SK-N-SH treated with all-trans-retinoic acid at 6 μM for 48 hours (cell line): ENCODE results near the gene OSGEP.

Source experiments
- ATAC-seq: fragments of 200-7000 bp; cut with Tn5 transposase; 3 replicates; pipeline ENCODE4 v1.9.1; 2020; ENCODE audit warnings: mild to moderate bottlenecking, moderate library complexity
- BACH2 ChIP-seq: fragments of 250-450 bp; sonication (Bioruptor Pico); IDR thresholded peaks from 2 replicates; pipeline ENCODE4 v1.9.0; 2021; ENCODE audit warnings: mild to moderate bottlenecking, borderline replicate concordance
- CSDC2 ChIP-seq: fragments of 250-450 bp; sonication (Bioruptor Pico); IDR thresholded peaks from 2 replicates; pipeline ENCODE4 v1.5.0; 2020; ENCODE audit warnings: mild to moderate bottlenecking, moderate library complexity
- CSRNP3 ChIP-seq: fragments of 250-450 bp; sonication (Bioruptor Pico); IDR thresholded peaks from 2 replicates; pipeline ENCODE4 v1.5.1; 2021; ENCODE audit warnings: mild to moderate bottlenecking, moderate library complexity
- ESRRG ChIP-seq: fragments of 250-450 bp; sonication (Bioruptor Pico); IDR thresholded peaks from 2 replicates; pipeline ENCODE4 v1.6.1; 2021; ENCODE audit warnings: mild to moderate bottlenecking
- GLIS3 ChIP-seq: fragments of 250-450 bp; sonication (Bioruptor Pico); IDR thresholded peaks from 2 replicates; pipeline ENCODE4 v1.5.0; 2020; ENCODE audit warnings: mild to moderate bottlenecking, moderate library complexity
- ISL1 ChIP-seq: fragments of 250-450 bp; sonication (Bioruptor Pico); IDR thresholded peaks from 2 replicates; pipeline ENCODE4 v2.1.2; 2022; ENCODE audit warnings: mild to moderate bottlenecking, moderate library complexity
- OSR1 ChIP-seq: fragments of 250-450 bp; sonication (Bioruptor Pico); IDR thresholded peaks from 2 replicates; pipeline ENCODE4 v1.8.0; 2022; ENCODE audit warnings: moderate library complexity, mild to moderate bottlenecking, inconsistent platforms
- PATZ1 ChIP-seq: fragments of 250-450 bp; sonication (Bioruptor Pico); IDR thresholded peaks from 2 replicates; pipeline ENCODE4 v1.8.0; 2020; ENCODE audit warnings: mild to moderate bottlenecking, moderate library complexity, borderline replicate concordance
- PPARA ChIP-seq: fragments of 250-450 bp; sonication (Bioruptor Pico); IDR thresholded peaks from 2 replicates; pipeline ENCODE4 v1.5.0; 2020; ENCODE audit warnings: mild to moderate bottlenecking, borderline replicate concordance
- RARB ChIP-seq: fragments of 250-450 bp; sonication (Bioruptor Pico); IDR thresholded peaks from 2 replicates; pipeline ENCODE4 v1.8.0; 2021; ENCODE audit warnings: mild to moderate bottlenecking, moderate library complexity
- SNAI2 ChIP-seq: fragments of 250-450 bp; sonication (Bioruptor Pico); IDR thresholded peaks from 2 replicates; pipeline ENCODE4 v1.5.0; 2020; ENCODE audit warnings: mild to moderate bottlenecking, moderate library complexity
- TCF4 ChIP-seq: fragments of 250-450 bp; sonication (Bioruptor Pico); IDR thresholded peaks from 2 replicates; pipeline ENCODE4 v1.8.0; 2021; ENCODE audit warnings: mild to moderate bottlenecking, moderate library complexity, borderline replicate concordance
- ZC3H10 ChIP-seq: fragments of 250-450 bp; sonication (Bioruptor Pico); IDR thresholded peaks from 2 replicates; pipeline ENCODE4 v1.5.1; 2021; ENCODE audit warnings: mild to moderate bottlenecking, moderate library complexity
- ZFP3 ChIP-seq: fragments of 250-450 bp; sonication (Bioruptor Pico); IDR thresholded peaks from 2 replicates; pipeline ENCODE4 v1.5.0; 2020; ENCODE audit warnings: mild to moderate bottlenecking, moderate library complexity
- ZFP30 ChIP-seq: fragments of 450-650 bp; formaldehyde crosslinking; IDR thresholded peaks from 2 replicates; pipeline ENCODE4 v1.5.0; 2022; ENCODE audit warnings: mild to moderate bottlenecking, moderate library complexity
- ZNF565 ChIP-seq: fragments of 450-650 bp; formaldehyde crosslinking; conservative IDR thresholded peaks from 2 replicates; pipeline ENCODE4 v1.5.0; 2020; ENCODE audit warnings: low read depth, mild to moderate bottlenecking, moderate library complexity
- ZNF70 ChIP-seq: fragments of 450-650 bp; formaldehyde crosslinking; IDR thresholded peaks from 2 replicates; pipeline ENCODE4 v1.5.0; 2020; ENCODE audit warnings: mild to moderate bottlenecking, moderate library complexity
- ZNF8 ChIP-seq: fragments of 450-650 bp; formaldehyde crosslinking; IDR thresholded peaks from 2 replicates; pipeline ENCODE4 v1.5.0; 2020; ENCODE audit warnings: mild to moderate bottlenecking, moderate library complexity
- TF ChIP-seq, protein P1 (sequence below): fragments of 250-450 bp; sonication (Bioruptor Pico); IDR thresholded peaks from 2 replicates; pipeline ENCODE4 v1.5.1; 2020; ENCODE audit warnings: low read depth, mild to moderate bottlenecking, moderate library complexity
- TF ChIP-seq, protein P2 (sequence below): fragments of 250-450 bp; sonication (Bioruptor Pico); IDR thresholded peaks from 2 replicates; pipeline ENCODE4 v1.5.0; 2020; ENCODE audit warnings: mild to moderate bottlenecking, moderate library complexity
- TF ChIP-seq, protein P3 (sequence below): fragments of 250-450 bp; sonication (Bioruptor Pico); IDR thresholded peaks from 2 replicates; pipeline ENCODE4 v1.8.0; 2021; ENCODE audit warnings: low read depth, mild to moderate bottlenecking, moderate library complexity, borderline replicate concordance

The OSGEP gene

GRCh38 chr14:20419419-20419818 is 35.2 kb downstream of the OSGEP start:
- no peak for ATAC-seq
- no peak for TF ChIP-seq ZNF70
- TF ChIP-seq ISL1 (CRISPR knock-in tag), result no peak
- TF ChIP-seq ZNF8, result no peak
- TF ChIP-seq OSR1, result no peak
- no peak for TF ChIP-seq SNAI2 (CRISPR knock-in tag)
- TF ChIP-seq GLIS3, result no peak
- TF ChIP-seq ZFP30, result no peak
- no peak for TF ChIP-seq ZNF565 (CRISPR knock-in tag)
- TF ChIP-seq RARB (CRISPR knock-in tag), result no peak
- TF ChIP-seq, protein P1, sequence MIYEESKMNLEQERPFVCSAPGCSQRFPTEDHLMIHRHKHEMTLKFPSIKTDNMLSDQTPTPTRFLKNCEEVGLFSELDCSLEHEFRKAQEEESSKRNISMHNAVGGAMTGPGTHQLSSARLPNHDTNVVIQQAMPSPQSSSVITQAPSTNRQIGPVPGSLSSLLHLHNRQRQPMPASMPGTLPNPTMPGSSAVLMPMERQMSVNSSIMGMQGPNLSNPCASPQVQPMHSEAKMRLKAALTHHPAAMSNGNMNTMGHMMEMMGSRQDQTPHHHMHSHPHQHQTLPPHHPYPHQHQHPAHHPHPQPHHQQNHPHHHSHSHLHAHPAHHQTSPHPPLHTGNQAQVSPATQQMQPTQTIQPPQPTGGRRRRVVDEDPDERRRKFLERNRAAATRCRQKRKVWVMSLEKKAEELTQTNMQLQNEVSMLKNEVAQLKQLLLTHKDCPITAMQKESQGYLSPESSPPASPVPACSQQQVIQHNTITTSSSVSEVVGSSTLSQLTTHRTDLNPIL (CRISPR knock-in tag), result no peak
- TF ChIP-seq, protein P2, sequence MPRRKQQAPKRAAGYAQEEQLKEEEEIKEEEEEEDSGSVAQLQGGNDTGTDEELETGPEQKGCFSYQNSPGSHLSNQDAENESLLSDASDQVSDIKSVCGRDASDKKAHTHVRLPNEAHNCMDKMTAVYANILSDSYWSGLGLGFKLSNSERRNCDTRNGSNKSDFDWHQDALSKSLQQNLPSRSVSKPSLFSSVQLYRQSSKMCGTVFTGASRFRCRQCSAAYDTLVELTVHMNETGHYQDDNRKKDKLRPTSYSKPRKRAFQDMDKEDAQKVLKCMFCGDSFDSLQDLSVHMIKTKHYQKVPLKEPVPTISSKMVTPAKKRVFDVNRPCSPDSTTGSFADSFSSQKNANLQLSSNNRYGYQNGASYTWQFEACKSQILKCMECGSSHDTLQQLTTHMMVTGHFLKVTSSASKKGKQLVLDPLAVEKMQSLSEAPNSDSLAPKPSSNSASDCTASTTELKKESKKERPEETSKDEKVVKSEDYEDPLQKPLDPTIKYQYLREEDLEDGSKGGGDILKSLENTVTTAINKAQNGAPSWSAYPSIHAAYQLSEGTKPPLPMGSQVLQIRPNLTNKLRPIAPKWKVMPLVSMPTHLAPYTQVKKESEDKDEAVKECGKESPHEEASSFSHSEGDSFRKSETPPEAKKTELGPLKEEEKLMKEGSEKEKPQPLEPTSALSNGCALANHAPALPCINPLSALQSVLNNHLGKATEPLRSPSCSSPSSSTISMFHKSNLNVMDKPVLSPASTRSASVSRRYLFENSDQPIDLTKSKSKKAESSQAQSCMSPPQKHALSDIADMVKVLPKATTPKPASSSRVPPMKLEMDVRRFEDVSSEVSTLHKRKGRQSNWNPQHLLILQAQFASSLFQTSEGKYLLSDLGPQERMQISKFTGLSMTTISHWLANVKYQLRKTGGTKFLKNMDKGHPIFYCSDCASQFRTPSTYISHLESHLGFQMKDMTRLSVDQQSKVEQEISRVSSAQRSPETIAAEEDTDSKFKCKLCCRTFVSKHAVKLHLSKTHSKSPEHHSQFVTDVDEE (CRISPR knock-in tag), result no peak
- TF ChIP-seq, protein P3, sequence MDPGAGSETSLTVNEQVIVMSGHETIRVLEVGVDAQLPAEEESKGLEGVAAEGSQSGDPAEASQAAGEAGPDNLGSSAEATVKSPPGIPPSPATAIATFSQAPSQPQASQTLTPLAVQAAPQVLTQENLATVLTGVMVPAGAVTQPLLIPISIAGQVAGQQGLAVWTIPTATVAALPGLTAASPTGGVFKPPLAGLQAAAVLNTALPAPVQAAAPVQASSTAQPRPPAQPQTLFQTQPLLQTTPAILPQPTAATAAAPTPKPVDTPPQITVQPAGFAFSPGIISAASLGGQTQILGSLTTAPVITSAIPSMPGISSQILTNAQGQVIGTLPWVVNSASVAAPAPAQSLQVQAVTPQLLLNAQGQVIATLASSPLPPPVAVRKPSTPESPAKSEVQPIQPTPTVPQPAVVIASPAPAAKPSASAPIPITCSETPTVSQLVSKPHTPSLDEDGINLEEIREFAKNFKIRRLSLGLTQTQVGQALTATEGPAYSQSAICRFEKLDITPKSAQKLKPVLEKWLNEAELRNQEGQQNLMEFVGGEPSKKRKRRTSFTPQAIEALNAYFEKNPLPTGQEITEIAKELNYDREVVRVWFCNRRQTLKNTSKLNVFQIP (CRISPR knock-in tag), result no peak
- TF ChIP-seq ZC3H10 (CRISPR knock-in tag), result no peak
- no peak for TF ChIP-seq ZFP3 (CRISPR knock-in tag)
- no peak for TF ChIP-seq PPARA (CRISPR knock-in tag)
- TF ChIP-seq BACH2 (CRISPR knock-in tag), result no peak
- no peak for TF ChIP-seq TCF4 (CRISPR knock-in tag)
- no peak for TF ChIP-seq CSDC2 (CRISPR knock-in tag)
- no peak for TF ChIP-seq PATZ1 (CRISPR knock-in tag)
- no peak for TF ChIP-seq ESRRG

- ATAC-seq, result no peak
- TF ChIP-seq ZFP30 (no peak), GLIS3 (no peak), ESRRG (no peak), CSRNP3 (CRISPR knock-in tag) (no peak), ISL1 (CRISPR knock-in tag) (no peak), PPARA (CRISPR knock-in tag) (no peak), ZFP3 (CRISPR knock-in tag) (no peak), ZNF70 (no peak), TCF4 (CRISPR knock-in tag) (no peak)
- TF ChIP-seq, protein P1 (CRISPR knock-in tag), result no peak
- TF ChIP-seq, protein P3 (CRISPR knock-in tag), result no peak
These were observed 36.1 kb downstream of the OSGEP start for GRCh38 chr14:20418501-20418909.
